ENCODE results near the gene TEAD1. TPM values are rescaled to one million over a fixed set of nuclear protein-coding genes. Genes with fewer than 3 reads are reported as not detected.

Gene TEAD1
- total and polyA plus RNA-seq, 2 experiments from 2014 or later = 24.5 to 103 TPM

GRCh38 chr11:12689029-12689755 lies 15.0 kb downstream of the TEAD1 start:
- H4K20me1 ChIP-seq (replicated peaks; ENCODE audit: insufficient read depth) = peaks cover 86% of the 10 kb centered on the region
- H3K4me1 ChIP-seq (ENCODE audit: insufficient read depth) = peaks cover 93% of the 10 kb centered on the region
- H3K79me2 ChIP-seq (replicated peaks; ENCODE audit: insufficient read depth) = peaks cover 100% of the 10 kb centered on the region
- Mint-ChIP-seq H3K27ac (no peak overlapping the region), H3K27me3 (ENCODE audit: insufficient read depth, low read depth, poor library complexity) (peaks cover 21% of the 10 kb centered on the region), H3K36me3 (ENCODE audit: low read depth) (no peaks in the 10 kb centered on the region), H3K9me3 (no peaks in the 10 kb centered on the region; the same call in 2 of the 3 replicates), H3K4me3 (peak overlapping the region; percentile 3; the same call in 1 of the 3 replicates), H3K4me1 (peaks cover 93% of the 10 kb centered on the region)
- H3F3A ChIP-seq (replicated peaks; ENCODE audit: low read depth) = no peaks in the 10 kb centered on the region
- ATAC-seq (no peak), DNase-seq (ENCODE audit: low spot score) (no peak)
- H3K9me2 ChIP-seq (ENCODE audit: insufficient read depth) = no peaks in the 10 kb centered on the region
- H2AFZ ChIP-seq = no peak overlapping the region
- peak overlapping the region; percentile 69; the same call in 1 of the 2 replicates for H3K4me2 ChIP-seq
- no peak overlapping the region for H3K4me3 ChIP-seq
- peaks cover 32% of the 10 kb centered on the region for H3K27me3 ChIP-seq (ENCODE audit: insufficient read depth)
- TF ChIP-seq JUNB (IDR thresholded peaks at IDR 0.05; ENCODE audit: unreplicated experiment) (no peak), ZNF462 (CRISPR knock-in tag; IDR thresholded peaks at IDR 0.05) (no peak), EZH2phosphoT487 (IDR thresholded peaks at IDR 0.05; ENCODE audit: unreplicated experiment) (no peak), EZH2 (IDR thresholded peaks at IDR 0.05; ENCODE audit: low read depth, unreplicated experiment) (no peak), CTCF (conservative IDR thresholded peaks at IDR 0.05; ENCODE audit: low read depth in 2 of 2) (no peak), ZNF114 (CRISPR knock-in tag; IDR thresholded peaks at IDR 0.05) (no peak), REST (IDR thresholded peaks at IDR 0.05; ENCODE audit: unreplicated experiment) (no peak), CREB1 (CRISPR knock-in tag; IDR thresholded peaks at IDR 0.05; ENCODE audit: low read depth) (no peak), ETS1 (IDR thresholded peaks at IDR 0.05) (no peak), ZNF331 (CRISPR knock-in tag; IDR thresholded peaks at IDR 0.05; ENCODE audit: low read depth) (no peak), NANOG (IDR thresholded peaks at IDR 0.05; ENCODE audit: borderline replicate concordance) (no peak), STAT1 (IDR thresholded peaks at IDR 0.05; ENCODE audit: unreplicated experiment) (no peak), POLR2AphosphoS5 (IDR thresholded peaks at IDR 0.05; ENCODE audit: low read depth) (no peak)
- H3K27ac ChIP-seq (ENCODE audit: low read depth) = no peak overlapping the region
- H3K36me3 ChIP-seq (ENCODE audit: insufficient read depth) = no peaks in the 10 kb centered on the region
